Central memory CD8-positive, alpha-beta T cell (primary cell): Measurements from ENCODE around the gene PTPN3.

Experiments used
- ATAC-seq: fragments of 150-1000 bp; cut with Tn5 transposase; replicated peaks from 2 replicates; pipeline ENCODE4 v1.10.0; 2022; ENCODE audit warnings: mild to moderate bottlenecking, moderate FRiP score, moderate number of reproducible peaks; ENCODE audit not compliant: poor library complexity, severe bottlenecking; ENCODE audit errors: extremely low read depth
- DNase-seq, 2 donors: peaks; one replicate each; pipeline ENCODE4 v3.0.0; 2021; ENCODE audit warnings: low spot score in 2 of 2
- H3K27ac Mint-ChIP-seq: one replicate; pipeline ENCODE4 v1.8.0; 2022; ENCODE audit warnings: low read depth, mild to moderate bottlenecking, moderate library complexity, mixed read lengths
- H3K27me3 Mint-ChIP-seq: one replicate; pipeline ENCODE4 v1.8.0; 2022; ENCODE audit warnings: mixed read lengths
- H3K36me3 Mint-ChIP-seq: one replicate; pipeline ENCODE4 v1.8.0; 2022; ENCODE audit warnings: mild to moderate bottlenecking, moderate library complexity, mixed read lengths; ENCODE audit not compliant: insufficient read depth
- H3K4me1 Mint-ChIP-seq: one replicate; pipeline ENCODE4 v1.8.0; 2022; ENCODE audit warnings: mixed read lengths
- H3K4me3 Mint-ChIP-seq: one replicate; pipeline ENCODE4 v1.8.0; 2022; ENCODE audit warnings: mild to moderate bottlenecking, moderate library complexity, mixed read lengths
- H3K9me3 Mint-ChIP-seq: one replicate; pipeline ENCODE4 v1.8.0; 2022; ENCODE audit warnings: mixed read lengths

PTPN3 gene

GRCh38 chr9:109419531-109419930 is 78.6 kb downstream of the PTPN3 start:
- peaks cover 25% of the 10 kb centered on the region for H3K27me3 Mint-ChIP-seq
- H3K36me3 Mint-ChIP-seq, result no peaks in the 10 kb centered on the region
- no peaks in the 10 kb centered on the region for H3K4me1 Mint-ChIP-seq
- no peaks in the 10 kb centered on the region for H3K9me3 Mint-ChIP-seq
- ATAC-seq, result no peak
- no peak overlapping the region for H3K4me3 Mint-ChIP-seq
- no peak overlapping the region for H3K27ac Mint-ChIP-seq
- no peak for DNase-seq

GRCh38 chr9:109418827-109419226 is 79.3 kb downstream of the PTPN3 start:
- Mint-ChIP-seq H3K4me1 (no peaks in the 10 kb centered on the region), H3K27me3 (peaks cover 26% of the 10 kb centered on the region), H3K36me3 (no peaks in the 10 kb centered on the region), H3K4me3 (no peak overlapping the region), H3K27ac (no peak overlapping the region), H3K9me3 (no peaks in the 10 kb centered on the region)
- DNase-seq (no peak), ATAC-seq (no peak)

- ATAC-seq, result no peak
- Mint-ChIP-seq H3K27ac (no peak overlapping the region), H3K4me1 (no peaks in the 10 kb centered on the region), H3K9me3 (no peaks in the 10 kb centered on the region), H3K4me3 (no peak overlapping the region), H3K27me3 (peaks cover 35% of the 10 kb centered on the region), H3K36me3 (no peaks in the 10 kb centered on the region)
- no peak for DNase-seq
These were observed 80.2 kb downstream of the PTPN3 start for GRCh38 chr9:109417585-109418544.

- H3K4me1 Mint-ChIP-seq, result no peaks in the 10 kb centered on the region
- no peaks in the 10 kb centered on the region for H3K9me3 Mint-ChIP-seq
- H3K4me3 Mint-ChIP-seq, result no peak overlapping the region
- ATAC-seq, result no peak
- DNase-seq, result no peak
- peaks cover 37% of the 10 kb centered on the region for H3K27me3 Mint-ChIP-seq
- no peak overlapping the region for H3K27ac Mint-ChIP-seq
- H3K36me3 Mint-ChIP-seq, result no peaks in the 10 kb centered on the region
These were observed 81.1 kb downstream of the PTPN3 start for GRCh38 chr9:109417054-109417453.

GRCh38 chr9:109416135-109416706 is 81.9 kb downstream of the PTPN3 start:
- no peak overlapping the region for H3K4me3 Mint-ChIP-seq
- H3K9me3 Mint-ChIP-seq, result no peaks in the 10 kb centered on the region
- H3K36me3 Mint-ChIP-seq, result no peaks in the 10 kb centered on the region
- no peak overlapping the region for H3K27ac Mint-ChIP-seq
- DNase-seq (no peak), ATAC-seq (peak; percentile 41)
- H3K4me1 Mint-ChIP-seq, result no peaks in the 10 kb centered on the region
- peaks cover 37% of the 10 kb centered on the region for H3K27me3 Mint-ChIP-seq

GRCh38 chr9:109414125-109414785 is 83.9 kb downstream of the PTPN3 start:
- no peaks in the 10 kb centered on the region for H3K4me1 Mint-ChIP-seq
- no peaks in the 10 kb centered on the region for H3K36me3 Mint-ChIP-seq
- H3K27ac Mint-ChIP-seq, result no peak overlapping the region

GRCh38 chr9:109411798-109412352 is 86.2 kb downstream of the PTPN3 start:
- H3K27ac Mint-ChIP-seq, result no peak overlapping the region
- H3K4me3 Mint-ChIP-seq, result no peak overlapping the region
- H3K9me3 Mint-ChIP-seq, result no peaks in the 10 kb centered on the region
- no peaks in the 10 kb centered on the region for H3K36me3 Mint-ChIP-seq
- H3K4me1 Mint-ChIP-seq, result no peaks in the 10 kb centered on the region
- peaks cover 27% of the 10 kb centered on the region for H3K27me3 Mint-ChIP-seq
- DNase-seq, result no peak
- no peak for ATAC-seq

More at GRCh38 chr9:109414125-109414785, 83.9 kb downstream of the PTPN3 start:
- ATAC-seq (no peak), DNase-seq (no peak)
- Mint-ChIP-seq H3K4me3 (no peak overlapping the region), H3K9me3 (no peaks in the 10 kb centered on the region), H3K27me3 (peaks cover 37% of the 10 kb centered on the region)

- Mint-ChIP-seq H3K27ac (no peak overlapping the region), H3K4me1 (no peaks in the 10 kb centered on the region), H3K9me3 (no peaks in the 10 kb centered on the region), H3K4me3 (no peak overlapping the region), H3K27me3 (peaks cover 26% of the 10 kb centered on the region), H3K36me3 (no peaks in the 10 kb centered on the region)
- no peak for ATAC-seq
- DNase-seq, result no peak
These were observed 86.9 kb downstream of the PTPN3 start for GRCh38 chr9:109411069-109411761.

GRCh38 chr9:109409773-109410397 is 88.2 kb downstream of the PTPN3 start:
- H3K36me3 Mint-ChIP-seq, result no peaks in the 10 kb centered on the region
- H3K27me3 Mint-ChIP-seq, result peaks cover 13% of the 10 kb centered on the region
- no peaks in the 10 kb centered on the region for H3K9me3 Mint-ChIP-seq
- H3K4me3 Mint-ChIP-seq, result no peak overlapping the region
- DNase-seq (no peak), ATAC-seq (no peak)
- no peak overlapping the region for H3K27ac Mint-ChIP-seq
- H3K4me1 Mint-ChIP-seq, result no peaks in the 10 kb centered on the region

GRCh38 chr9:109408759-109409462 is 89.2 kb downstream of the PTPN3 start:
- Mint-ChIP-seq H3K27ac (no peak overlapping the region), H3K36me3 (no peaks in the 10 kb centered on the region), H3K9me3 (no peaks in the 10 kb centered on the region), H3K4me1 (no peaks in the 10 kb centered on the region), H3K4me3 (no peak overlapping the region), H3K27me3 (peaks cover 12% of the 10 kb centered on the region)
- DNase-seq (no peak), ATAC-seq (no peak)

- Mint-ChIP-seq H3K4me3 (no peak overlapping the region), H3K27ac (no peak overlapping the region), H3K27me3 (peaks cover 25% of the 10 kb centered on the region), H3K36me3 (no peaks in the 10 kb centered on the region), H3K4me1 (no peaks in the 10 kb centered on the region), H3K9me3 (no peaks in the 10 kb centered on the region)
- DNase-seq (no peak), ATAC-seq (no peak)
These were observed 94.3 kb downstream of the PTPN3 start for GRCh38 chr9:109403766-109404320.
